ENCODE data around the gene UNC45B. TPM values are rescaled to one million over a fixed set of nuclear protein-coding genes. Genes with fewer than 3 reads are reported as not detected.

UNC45B gene
- total and polyA plus RNA-seq, 2 of the 4 experiments (the other 2 are of a cell fraction) = not detected

DNA sequence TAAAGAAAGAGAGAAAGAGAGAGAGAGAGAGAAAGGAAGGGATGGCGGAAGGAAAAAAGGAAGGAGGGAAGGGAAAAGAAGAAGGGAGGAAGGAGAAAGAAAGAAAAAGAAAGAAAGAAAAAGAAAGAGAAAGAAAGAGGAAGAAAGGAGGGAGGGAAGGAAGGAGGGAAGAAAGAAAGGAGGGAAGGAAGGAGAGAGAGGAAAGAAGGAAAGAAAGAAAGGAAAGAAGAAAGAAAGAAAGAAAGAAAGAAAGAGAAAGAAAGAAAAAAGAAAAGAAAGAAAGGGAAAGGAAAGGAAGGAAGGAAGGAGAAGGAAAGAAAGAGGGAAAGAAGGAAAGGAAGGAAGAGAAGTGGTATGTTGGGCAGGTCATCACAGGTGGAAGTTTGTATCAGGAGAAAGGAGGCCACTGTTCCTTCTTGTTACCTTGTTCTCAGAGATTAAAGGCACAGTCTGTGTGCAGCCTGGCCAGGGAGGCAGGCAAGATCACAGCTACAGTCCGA, 27.3 kb downstream of the UNC45B start:
- intact Hi-C loops (cut with micrococcal nuclease) = loop anchor here (5.0 to 10.0 kb wide), 2 partner anchors 67 to 260 kb away; partner anchors contain the start of genes SLFN12 and SLFN5
- no peak overlapping the region for H2AK5ac ChIP-seq (ENCODE audit: low read depth, low read length)
- no peak overlapping the region for H3K27ac ChIP-seq (ENCODE audit: insufficient read depth, low read length)
- ChIA-PET POLR2A (ENCODE audit: unreplicated experiment) (no interaction called here), CTCF (no interaction called here)
- dilution Hi-C loops (cut with HindIII; ENCODE audit: low sequenced_read_pairs, unreplicated experiment) = loop anchor here (25.0 kb wide), 1 partner anchor 362 kb away; the partner anchor contains the start of gene SLFN12L
- no TSS peak for BruUV-seq (replicated peaks)
- no peak overlapping the region for H3K4ac ChIP-seq (ENCODE audit: low read depth, low read length)
- H2AK9ac ChIP-seq (replicated peaks; ENCODE audit: low read depth, low read length, poor library complexity) = no peak overlapping the region
- no peaks in the 10 kb centered on the region for H3K36me3 ChIP-seq (ENCODE audit: control insufficient read depth, insufficient read depth, low read length)
- H2AFZ ChIP-seq (replicated peaks; ENCODE audit: low read length, poor library complexity) = no peak overlapping the region
- H3K4me3 ChIP-seq (ENCODE audit: insufficient read depth, low read depth, low read length) = no peak overlapping the region
- H4K91ac ChIP-seq (ENCODE audit: insufficient read depth, low read depth, low read length) = no peak overlapping the region
- WGBS, 2 experiments (ENCODE audit: extremely low coverage in 2 of 2, insufficient read length in 1 of 2) = 68 to 100% methylated on average over 1 to 2 of the region's 2 CpGs
- no peak overlapping the region for H2BK5ac ChIP-seq (ENCODE audit: low read depth, low read length, poor library complexity, severe bottlenecking)
- no peak overlapping the region for H2BK20ac ChIP-seq (ENCODE audit: low read depth, low read length)
- no peak overlapping the region for H3K14ac ChIP-seq (replicated peaks; ENCODE audit: low read depth, low read length)
- no peak overlapping the region for H4K5ac ChIP-seq (ENCODE audit: low read depth, low read length)
- no peak overlapping the region for H4K8ac ChIP-seq (ENCODE audit: low read depth in 2 of 2, low read length in 2 of 2)
- H3K79me1 ChIP-seq (ENCODE audit: low read depth in 1 of 2, low read length in 2 of 2) = no peaks in the 10 kb centered on the region
- H3K27me3 ChIP-seq (ENCODE audit: control insufficient read depth, insufficient read depth, low read length) = peaks cover 6% of the 10 kb centered on the region
- no peak overlapping the region for H3K9ac ChIP-seq (ENCODE audit: low read depth, low read length)
- H2BK120ac ChIP-seq (ENCODE audit: low read depth, low read length) = no peak overlapping the region
- no peak for ATAC-seq (ENCODE audit: low read depth)
- no peak overlapping the region for H3K23ac ChIP-seq (ENCODE audit: low read depth, low read length)
- H3K4me1 ChIP-seq (ENCODE audit: control insufficient read depth, insufficient read depth, low read length) = no peaks in the 10 kb centered on the region
- no peak overlapping the region for H3K18ac ChIP-seq (ENCODE audit: low read depth, low read length)
- no peak overlapping the region for H3K4me2 ChIP-seq (ENCODE audit: low read depth, low read length)
- H4K20me1 ChIP-seq (ENCODE audit: insufficient read depth, low read length) = no peaks in the 10 kb centered on the region
- in situ Hi-C loops (cut with MboI; ENCODE audit: low sequenced_read_pairs) = no loop called here
- no peak overlapping the region for H2BK15ac ChIP-seq (ENCODE audit: low read depth, low read length)
- H3K9me1 ChIP-seq (ENCODE audit: insufficient read depth, low read length) = no peaks in the 10 kb centered on the region
- TF ChIP-seq BHLHE40 (IDR thresholded peaks at IDR 0.05; ENCODE audit: low read depth, low read length) (no peak), MAFK (IDR thresholded peaks at IDR 0.05; ENCODE audit: low read depth, low read length) (no peak), MAZ (IDR thresholded peaks at IDR 0.05; ENCODE audit: borderline replicate concordance, low read depth, low read length) (no peak), SMC3 (IDR thresholded peaks at IDR 0.05; ENCODE audit: low read depth, low read length) (no peak), RFX5 (IDR thresholded peaks at IDR 0.05; ENCODE audit: low read depth, low read length) (no peak), MXI1 (IDR thresholded peaks at IDR 0.05; ENCODE audit: borderline replicate concordance, low read depth, low read length) (no peak), RAD21 (IDR thresholded peaks at IDR 0.05; ENCODE audit: low read length) (no peak), CHD1 (IDR thresholded peaks at IDR 0.05; ENCODE audit: low read depth, low read length) (no peak), FOS (IDR thresholded peaks at IDR 0.05; ENCODE audit: low read depth, low read length) (no peak), CTCF (conservative IDR thresholded peaks at IDR 0.05; ENCODE audit: low read depth, low read length) (no peak), NFE2L2 (IDR thresholded peaks at IDR 0.05; ENCODE audit: low read depth, low read length) (no peak), POLR2A (IDR thresholded peaks at IDR 0.05; ENCODE audit: low read depth, low read length) (no peak)
- TF ChIP-seq, protein P1, sequence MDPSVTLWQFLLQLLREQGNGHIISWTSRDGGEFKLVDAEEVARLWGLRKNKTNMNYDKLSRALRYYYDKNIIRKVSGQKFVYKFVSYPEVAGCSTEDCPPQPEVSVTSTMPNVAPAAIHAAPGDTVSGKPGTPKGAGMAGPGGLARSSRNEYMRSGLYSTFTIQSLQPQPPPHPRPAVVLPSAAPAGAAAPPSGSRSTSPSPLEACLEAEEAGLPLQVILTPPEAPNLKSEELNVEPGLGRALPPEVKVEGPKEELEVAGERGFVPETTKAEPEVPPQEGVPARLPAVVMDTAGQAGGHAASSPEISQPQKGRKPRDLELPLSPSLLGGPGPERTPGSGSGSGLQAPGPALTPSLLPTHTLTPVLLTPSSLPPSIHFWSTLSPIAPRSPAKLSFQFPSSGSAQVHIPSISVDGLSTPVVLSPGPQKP (IDR thresholded peaks at IDR 0.05; ENCODE audit: borderline replicate concordance, low read depth, low read length) = no peak
- TF ChIP-seq, protein P2, sequence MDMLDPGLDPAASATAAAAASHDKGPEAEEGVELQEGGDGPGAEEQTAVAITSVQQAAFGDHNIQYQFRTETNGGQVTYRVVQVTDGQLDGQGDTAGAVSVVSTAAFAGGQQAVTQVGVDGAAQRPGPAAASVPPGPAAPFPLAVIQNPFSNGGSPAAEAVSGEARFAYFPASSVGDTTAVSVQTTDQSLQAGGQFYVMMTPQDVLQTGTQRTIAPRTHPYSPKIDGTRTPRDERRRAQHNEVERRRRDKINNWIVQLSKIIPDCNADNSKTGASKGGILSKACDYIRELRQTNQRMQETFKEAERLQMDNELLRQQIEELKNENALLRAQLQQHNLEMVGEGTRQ (IDR thresholded peaks at IDR 0.05; ENCODE audit: low read depth, low read length) = no peak
- no peak overlapping the region for H3K56ac ChIP-seq (ENCODE audit: extremely low read depth, insufficient read depth, low read length)
- H3K9me3 ChIP-seq (ENCODE audit: control insufficient read depth, insufficient read depth, low read length) = no peaks in the 10 kb centered on the region
- DNase-seq = no peak

Measured in IMR-90 (cell line).